Ovary (tissue), 9 donors: ENCODE results near the gene RBM45. TPM values are rescaled to one million over a fixed set of nuclear protein-coding genes. Genes with fewer than 3 reads are reported as not detected.

Experiments
- DNase-seq, 5 donors: peaks; one replicate each; pipeline ENCODE4 v3.0.0-alpha.2; 2019 to 2020
- H3K27ac ChIP-seq, 2 donors: fragments of 200-600 bp; one replicate each; pipeline versions ENCODE4 v1.5.1 to v1.8.0; 2019 to 2022
- H3K27me3 ChIP-seq: fragments of 200-600 bp; one replicate; pipeline ENCODE4 v1.8.0; 2022
- H3K36me3 ChIP-seq: fragments of 200-600 bp; sonication (generic); one replicate; pipeline ENCODE4 v1.5.1; 2019
- H3K4me1 ChIP-seq: one replicate; pipeline ENCODE4 v1.8.1; 2013; ENCODE audit warnings: mild to moderate bottlenecking, moderate library complexity; ENCODE audit not compliant: insufficient read depth
- H3K4me3 ChIP-seq: fragments of 200-600 bp; sonication (generic); one replicate; pipeline ENCODE4 v1.5.1; 2017
- H3K9me3 ChIP-seq, 2 donors: fragments of 200-600 bp in 1 of 2; sonication (generic) in 1 of 2; one replicate each; pipeline versions ENCODE4 v1.5.1 to v1.8.1; 2013 to 2019; ENCODE audit warnings: mild to moderate bottlenecking in 1 of 2, moderate library complexity in 1 of 2
- EP300 ChIP-seq: sonication (generic); formaldehyde crosslinking; IDR thresholded peaks from one replicate; pipeline ENCODE4 v1.6.1; 2017; ENCODE audit warnings: antibody characterized with exemption
- POLR2A ChIP-seq: fragments of 450-650 bp; IDR thresholded peaks from one replicate; pipeline ENCODE4 v1.6.1; 2017; ENCODE audit warnings: antibody characterized with exemption, mild to moderate bottlenecking, moderate library complexity
- WGBS, 3 donors: extraction: QIAGEN DNeasy Blood & Tissue Kit in 1 of 3; methylation state at CpG; one replicate each; pipeline versions ENCODE4 v1.1.5 to v1.1.7; 2013 to 2017; 5-methylcytosine and 5-hydroxymethylcytosine counted together
- intact Hi-C, 4 donors: fragments of 100-400 bp; cut with DNase I; formaldehyde crosslinking; loops; one replicate each; pipeline versions ENCODE4 v1.11.0 to v1.15.1; 2022 to 2023
- polyA plus RNA-seq, 2 donors: library from polyadenylated mRNA; stranded (reverse); fragments of 200-250 nt in 1 of 2; fragments of 350-450 nt in 1 of 2; fragmentation: Illumina TruSeq in 1 of 2; extraction: RNeasy Lipid Tissue Mini Kit (QIAGEN cat#74804) in 1 of 2; gene quantifications; one replicate each; pipeline ENCODE4 v1.2.3, GENCODE V29; 2013 to 2014
- total RNA-seq, 7 donors: library from RNA; depleted of rRNA in 2 of 7; stranded (reverse); fragments of >200 nt in 2 of 7; fragmentation: NEBNext Ultra II Directional in 3 of 7; extraction: Animal tissue kit (Norgen Biotek cat#: 25700) in 3 of 7; gene quantifications; one replicate each; pipeline versions ENCODE4 v1.1.0 to v1.2.4, GENCODE V29; 2016 to 2023
- TF ChIP-seq, protein P1 (sequence below), 3 donors: fragments of 450-650 bp in 2 of 3; fragments of 200-600 bp in 1 of 3; IDR thresholded peaks; one replicate each; pipeline versions ENCODE4 v1.5.1 to v1.8.0; 2016 to 2022; ENCODE audit warnings: antibody characterized with exemption in 3 of 3, mild to moderate bottlenecking in 1 of 3
- donor health status: DM: no; HTN: no; CAD: no; lungs with moderate emphysema.
- donor health status: DM: no; HTN: no; CAD: no.
- donor health status: Bipolar disorder and iron deficiency.
- donor health status: DM: yes; HTN: yes; CAD: no.
- donor health status: DM: no; HTN: no; CAD: no.
- donor health status: DM: yes; HTN: yes; CAD: no.

Gene RBM45
- total and polyA plus RNA-seq, 9 donors, result 5.6 to 15.0 (median 8.3) TPM

DNA sequence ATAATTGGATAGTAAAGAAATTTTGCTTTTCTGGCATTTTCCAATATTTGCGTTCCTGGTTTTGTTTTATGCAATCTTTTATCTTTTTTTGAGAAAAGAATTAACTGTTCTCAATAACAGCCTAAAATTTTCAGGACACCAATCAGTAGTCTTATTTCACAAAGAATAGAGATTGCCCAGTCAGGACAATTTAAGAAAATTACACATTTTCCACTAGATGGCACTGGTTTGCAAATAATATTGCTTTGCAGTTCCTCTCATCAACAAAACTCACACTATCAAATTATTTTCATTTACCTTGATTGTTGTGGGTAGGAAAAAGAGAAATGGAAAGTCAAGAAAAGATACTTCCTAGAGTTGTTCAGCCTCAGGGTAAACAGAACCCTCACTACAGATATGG lies 2.4 kb upstream of the RBM45 start:
- WGBS, 3 donors, result 0 to 15% (median 1%) methylated on average over 1 of the region's 1 CpG
- Histone ChIP-seq H3K27ac (no peak overlapping the region), H3K9me3 (no peaks in the 10 kb centered on the region), H3K4me1 (peaks cover 2% of the 10 kb centered on the region), H3K4me3 (no peak overlapping the region), H3K36me3 (no peaks in the 10 kb centered on the region), H3K27me3 (no peaks in the 10 kb centered on the region)
- DNase-seq, result no peak
- intact Hi-C loops, result loop anchor here in 2 of 4 donors (10.0 kb wide), 1 partner anchor 305 kb away; no protein-coding TSS in a partner anchor
- no peak for TF ChIP-seq EP300
- TF ChIP-seq, protein P1, sequence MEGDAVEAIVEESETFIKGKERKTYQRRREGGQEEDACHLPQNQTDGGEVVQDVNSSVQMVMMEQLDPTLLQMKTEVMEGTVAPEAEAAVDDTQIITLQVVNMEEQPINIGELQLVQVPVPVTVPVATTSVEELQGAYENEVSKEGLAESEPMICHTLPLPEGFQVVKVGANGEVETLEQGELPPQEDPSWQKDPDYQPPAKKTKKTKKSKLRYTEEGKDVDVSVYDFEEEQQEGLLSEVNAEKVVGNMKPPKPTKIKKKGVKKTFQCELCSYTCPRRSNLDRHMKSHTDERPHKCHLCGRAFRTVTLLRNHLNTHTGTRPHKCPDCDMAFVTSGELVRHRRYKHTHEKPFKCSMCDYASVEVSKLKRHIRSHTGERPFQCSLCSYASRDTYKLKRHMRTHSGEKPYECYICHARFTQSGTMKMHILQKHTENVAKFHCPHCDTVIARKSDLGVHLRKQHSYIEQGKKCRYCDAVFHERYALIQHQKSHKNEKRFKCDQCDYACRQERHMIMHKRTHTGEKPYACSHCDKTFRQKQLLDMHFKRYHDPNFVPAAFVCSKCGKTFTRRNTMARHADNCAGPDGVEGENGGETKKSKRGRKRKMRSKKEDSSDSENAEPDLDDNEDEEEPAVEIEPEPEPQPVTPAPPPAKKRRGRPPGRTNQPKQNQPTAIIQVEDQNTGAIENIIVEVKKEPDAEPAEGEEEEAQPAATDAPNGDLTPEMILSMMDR (IDR thresholded peaks at IDR 0.05), result peak; percentile 12 to 33 (median 22)

DNA sequence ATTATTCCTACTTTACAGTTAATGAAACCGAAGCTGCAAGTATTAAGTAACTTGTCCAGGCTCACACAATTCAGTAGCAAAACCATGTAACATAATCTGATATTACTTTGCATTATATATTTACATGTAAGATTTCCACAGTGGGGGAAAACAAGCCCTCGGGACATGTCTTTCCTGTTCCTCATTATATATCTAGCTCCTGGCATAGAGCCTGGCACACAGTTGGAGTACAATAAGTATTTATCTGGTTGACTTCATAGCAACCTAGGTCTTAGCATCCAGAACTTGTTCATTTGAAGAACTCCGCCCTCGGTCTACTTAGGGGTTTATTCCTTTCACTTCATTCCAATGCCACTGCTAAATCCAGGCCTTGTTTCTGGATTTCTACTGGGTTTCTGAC lies 1.6 kb upstream of the RBM45 start:
- Histone ChIP-seq H3K9me3 (no peaks in the 10 kb centered on the region), H3K27ac (no peak overlapping the region), H3K27me3 (no peaks in the 10 kb centered on the region), H3K36me3 (no peaks in the 10 kb centered on the region), H3K4me3 (no peak overlapping the region), H3K4me1 (peaks cover 2% of the 10 kb centered on the region)
- intact Hi-C loops, result loop anchor here in 2 of 4 donors (10.0 kb wide), 1 partner anchor 304 kb away; no protein-coding TSS in a partner anchor
- TF ChIP-seq, protein P1 (IDR thresholded peaks at IDR 0.05), result no peak
- TF ChIP-seq POLR2A, result no peak
- no peak for TF ChIP-seq EP300
- no peak for DNase-seq
- 79 to 84% (median 82%) methylated on average over 4 of the region's 4 CpGs for WGBS, 3 donors

DNA sequence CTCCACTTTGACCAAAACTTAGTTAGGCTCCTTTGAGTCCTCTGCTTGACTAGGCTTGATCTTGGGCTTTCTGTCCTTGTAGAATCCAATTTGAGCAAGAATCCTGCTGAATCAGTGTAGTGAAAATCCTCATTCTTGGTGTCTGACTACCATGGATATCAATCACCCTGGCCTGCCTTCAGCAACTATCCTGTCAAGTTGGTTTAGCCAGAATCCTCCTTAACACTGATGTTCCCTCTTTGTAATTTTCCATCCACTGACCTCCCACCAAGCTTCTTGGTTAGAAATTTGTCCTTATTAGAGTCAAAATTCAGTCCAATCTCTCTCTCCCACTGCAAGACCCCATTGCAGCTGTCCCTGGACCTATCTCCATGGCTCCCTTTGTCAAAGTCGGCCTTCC lies 494 bp upstream of the RBM45 start:
- Histone ChIP-seq H3K4me3 (no peak overlapping the region), H3K27ac (no peak overlapping the region), H3K9me3 (no peaks in the 10 kb centered on the region), H3K36me3 (no peaks in the 10 kb centered on the region), H3K27me3 (no peaks in the 10 kb centered on the region), H3K4me1 (peaks cover 2% of the 10 kb centered on the region)
- DNase-seq, result no peak
- WGBS, 3 donors, result 94 to 99% (median 96%) methylated on average over 1 of the region's 1 CpG
- intact Hi-C loops, result loop anchor here in 2 of 4 donors (10.0 kb wide), 1 partner anchor 303 kb away; no protein-coding TSS in a partner anchor
- TF ChIP-seq, protein P1 (IDR thresholded peaks at IDR 0.05), result no peak
- TF ChIP-seq EP300, result no peak
- TF ChIP-seq POLR2A, result no peak

DNA sequence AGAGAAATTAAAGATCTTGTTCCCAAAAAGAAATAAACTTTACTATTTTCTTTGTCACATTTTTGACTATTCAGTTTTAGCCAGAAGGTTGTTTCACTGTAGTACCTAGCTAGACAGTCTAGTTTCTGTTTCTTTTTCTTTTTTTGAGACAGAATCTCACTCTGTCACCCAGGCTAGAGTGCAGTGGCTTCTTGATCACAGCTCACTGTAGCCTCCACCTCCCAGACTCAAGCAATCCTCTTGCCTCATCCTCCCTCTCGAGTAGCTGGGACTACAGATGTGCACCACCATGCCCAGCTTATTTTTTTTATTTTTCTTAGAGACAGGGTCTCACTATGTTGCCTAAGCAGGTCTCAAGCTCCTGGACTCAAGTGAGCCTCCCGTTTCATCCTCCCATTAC lies 2.2 kb downstream of the RBM45 start:
- H3K27me3 ChIP-seq, result no peaks in the 10 kb centered on the region
- intact Hi-C loops, result loop anchor here in 2 of 4 donors (10.0 kb wide), 1 partner anchor 300 kb away; no protein-coding TSS in a partner anchor
- H3K27ac ChIP-seq, result no peak overlapping the region
- no peak overlapping the region for H3K4me3 ChIP-seq
- 83 to 90% (median 86%) methylated on average over 2 of the region's 2 CpGs for WGBS, 3 donors
- TF ChIP-seq, protein P1 (IDR thresholded peaks at IDR 0.05), result no peak
- no peak for TF ChIP-seq EP300
- TF ChIP-seq POLR2A, result no peak
- peaks cover 2% of the 10 kb centered on the region for H3K4me1 ChIP-seq
- no peak for DNase-seq
- H3K9me3 ChIP-seq, result no peaks in the 10 kb centered on the region
- no peaks in the 10 kb centered on the region for H3K36me3 ChIP-seq
